ENCODE measurements around the gene RAET1G.
"Not testable (repeated sequence)": the region's sequence is repeated elsewhere in the genome, so short reads cannot be mapped to it uniquely, and the experiment has no call there.

Gene RAET1G

DNA sequence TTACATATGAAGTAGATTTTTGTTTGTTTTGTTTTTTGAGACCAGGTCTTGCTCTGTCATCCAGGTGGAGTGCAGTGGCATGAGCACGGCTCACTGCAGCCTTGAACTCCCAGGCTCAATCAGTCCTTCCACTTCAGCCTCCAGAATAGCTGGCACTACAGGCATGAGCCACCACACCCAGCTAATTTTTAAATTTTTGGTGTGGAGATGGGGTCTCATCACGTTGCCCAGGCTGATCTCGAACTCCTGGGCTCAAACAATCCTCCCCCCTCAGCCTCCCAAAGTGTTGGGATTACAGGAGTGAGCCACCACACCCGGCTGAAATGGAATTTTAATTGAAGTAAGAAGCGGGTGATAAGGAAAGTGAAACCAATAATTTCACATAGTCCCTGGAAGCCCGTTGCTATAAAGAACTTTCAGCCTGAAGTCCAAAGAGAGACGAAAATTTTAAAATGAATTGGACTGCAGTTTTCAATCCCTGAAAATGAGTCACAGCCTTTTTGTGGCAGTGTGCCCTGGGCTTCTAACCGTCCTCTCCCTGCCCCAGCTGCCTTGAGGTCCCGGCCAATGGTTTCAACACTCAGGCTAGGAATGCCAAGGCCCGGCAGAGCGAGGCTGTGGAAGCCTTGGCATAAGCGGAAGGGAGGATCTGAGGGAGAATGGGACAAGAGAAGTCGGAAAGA lies 25.8 kb downstream of the RAET1G start:
- TF ChIP-seq, protein P1, sequence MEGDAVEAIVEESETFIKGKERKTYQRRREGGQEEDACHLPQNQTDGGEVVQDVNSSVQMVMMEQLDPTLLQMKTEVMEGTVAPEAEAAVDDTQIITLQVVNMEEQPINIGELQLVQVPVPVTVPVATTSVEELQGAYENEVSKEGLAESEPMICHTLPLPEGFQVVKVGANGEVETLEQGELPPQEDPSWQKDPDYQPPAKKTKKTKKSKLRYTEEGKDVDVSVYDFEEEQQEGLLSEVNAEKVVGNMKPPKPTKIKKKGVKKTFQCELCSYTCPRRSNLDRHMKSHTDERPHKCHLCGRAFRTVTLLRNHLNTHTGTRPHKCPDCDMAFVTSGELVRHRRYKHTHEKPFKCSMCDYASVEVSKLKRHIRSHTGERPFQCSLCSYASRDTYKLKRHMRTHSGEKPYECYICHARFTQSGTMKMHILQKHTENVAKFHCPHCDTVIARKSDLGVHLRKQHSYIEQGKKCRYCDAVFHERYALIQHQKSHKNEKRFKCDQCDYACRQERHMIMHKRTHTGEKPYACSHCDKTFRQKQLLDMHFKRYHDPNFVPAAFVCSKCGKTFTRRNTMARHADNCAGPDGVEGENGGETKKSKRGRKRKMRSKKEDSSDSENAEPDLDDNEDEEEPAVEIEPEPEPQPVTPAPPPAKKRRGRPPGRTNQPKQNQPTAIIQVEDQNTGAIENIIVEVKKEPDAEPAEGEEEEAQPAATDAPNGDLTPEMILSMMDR (IDR thresholded peaks at IDR 0.05; ENCODE audit: low read depth, low read length): no peak
- peak; percentile 90 to 96 for DNase-seq (ENCODE audit: low read depth in 2 of 2)
- peak overlapping the region; percentile 22 to 29 for H3K4me3 ChIP-seq (replicated peaks in 1 of 2; ENCODE audit: low read depth in 2 of 2, low read length in 2 of 2)

DNA sequence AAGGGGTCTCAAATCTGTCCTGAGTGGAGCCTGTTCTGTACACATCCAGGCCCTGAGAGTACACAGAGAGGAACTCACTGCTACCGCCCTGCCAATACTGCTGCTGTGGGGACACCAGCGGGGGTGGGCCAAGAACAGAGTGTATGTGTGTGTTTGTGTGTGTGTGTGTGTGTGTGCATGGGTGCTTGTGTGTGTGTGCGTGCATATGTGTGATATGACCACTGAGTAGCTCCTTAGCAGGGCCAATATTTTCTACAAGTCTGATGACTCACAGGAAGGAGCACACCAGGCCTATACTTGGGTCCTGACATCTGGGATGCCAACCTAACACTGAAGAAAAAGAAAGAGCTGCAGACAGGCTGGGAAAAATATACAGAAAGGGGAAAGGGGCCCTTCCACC lies 26.4 kb downstream of the RAET1G start:
- H3K4me3 ChIP-seq (replicated peaks in 1 of 2; ENCODE audit: low read depth in 2 of 2, low read length in 2 of 2): no peak overlapping the region
- TF ChIP-seq, protein P1 (IDR thresholded peaks at IDR 0.05; ENCODE audit: low read depth, low read length): no peak
- DNase-seq (ENCODE audit: low read depth in 2 of 2): peak; percentile 40 to 55

DNA sequence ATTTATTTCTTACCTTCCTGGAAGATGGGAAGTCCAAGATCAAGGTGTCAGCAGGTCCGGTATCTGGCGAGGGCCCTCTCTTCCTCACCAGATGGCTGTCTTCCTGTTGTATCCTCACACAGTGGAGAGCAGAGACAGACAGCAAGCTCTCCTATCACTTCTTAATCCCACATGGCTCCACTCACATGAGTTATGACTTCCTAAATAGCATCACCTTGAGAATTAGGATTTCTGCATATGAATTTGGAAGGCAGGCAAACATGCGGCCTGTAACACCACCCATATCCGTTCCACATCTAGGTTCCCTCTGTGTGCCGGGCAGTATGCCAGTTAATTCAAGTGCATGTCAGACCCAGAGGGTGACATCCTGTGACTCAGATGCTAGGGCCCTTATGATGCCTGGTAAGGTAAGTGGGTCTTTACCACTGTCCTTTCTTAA lies 27.1 kb downstream of the RAET1G start:
- no peak overlapping the region for H3K4me3 ChIP-seq (replicated peaks in 1 of 2; ENCODE audit: low read depth in 2 of 2, low read length in 2 of 2)
- peak; percentile 52 to 82 for DNase-seq (ENCODE audit: low read depth in 2 of 2)
- TF ChIP-seq, protein P1 (IDR thresholded peaks at IDR 0.05; ENCODE audit: low read depth, low read length): no peak

DNA sequence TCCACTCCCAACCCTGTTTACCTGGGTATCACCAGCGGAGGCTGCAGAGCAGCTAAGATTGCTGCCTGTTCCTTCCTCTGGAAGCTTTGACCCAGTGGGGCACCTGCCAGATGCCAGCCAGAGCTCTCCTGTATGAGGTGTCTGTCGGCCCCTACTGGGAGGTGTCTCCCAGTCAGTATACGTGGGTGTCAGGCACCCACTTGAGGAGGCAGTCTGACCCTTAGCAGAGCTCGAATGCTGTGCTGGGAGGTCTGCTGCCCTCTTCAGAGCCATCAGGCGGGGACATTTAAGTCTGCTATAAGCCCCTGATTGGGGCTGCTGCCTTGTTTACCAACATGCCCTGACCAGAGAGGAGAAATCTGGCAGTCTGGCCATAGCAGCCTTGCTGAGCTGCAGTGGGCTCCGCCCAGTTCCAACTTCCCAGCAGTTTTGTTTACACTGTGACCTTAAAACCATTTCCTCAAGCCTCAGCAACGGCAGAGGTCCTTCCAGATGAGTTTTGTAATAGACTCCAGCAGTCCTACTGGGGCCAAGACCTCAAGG lies 27.8 kb downstream of the RAET1G start:
- no peak overlapping the region for H3K4me3 ChIP-seq (replicated peaks in 1 of 2; ENCODE audit: low read depth in 2 of 2, low read length in 2 of 2)
- TF ChIP-seq, protein P1 (IDR thresholded peaks at IDR 0.05; ENCODE audit: low read depth, low read length): no peak
- DNase-seq (ENCODE audit: low read depth in 2 of 2): peak; percentile 74 to 92

DNA sequence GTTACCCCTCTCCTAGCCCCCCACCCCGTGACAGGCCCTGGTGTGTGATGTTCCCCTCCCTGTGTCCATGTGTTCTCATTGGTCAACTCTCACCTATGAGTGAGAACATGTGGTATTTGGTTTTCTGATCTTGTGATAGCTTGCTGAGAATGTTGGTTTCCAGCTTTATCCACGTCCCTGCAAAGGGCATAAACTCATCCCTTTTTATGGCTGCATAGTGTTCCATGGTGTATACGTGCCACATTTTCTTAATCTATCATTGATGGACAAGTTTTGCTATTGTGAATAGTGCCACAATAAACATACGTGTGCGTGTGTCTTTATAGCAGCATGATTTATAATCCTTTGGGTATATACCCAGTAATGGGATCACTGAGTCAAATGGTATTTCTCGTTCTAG lies 31.1 kb downstream of the RAET1G start:
- DNase-seq (ENCODE audit: low read depth in 2 of 2); H3K4me3 ChIP-seq (replicated peaks in 1 of 2; ENCODE audit: low read depth in 2 of 2, low read length in 2 of 2): not testable (repeated sequence)

DNA sequence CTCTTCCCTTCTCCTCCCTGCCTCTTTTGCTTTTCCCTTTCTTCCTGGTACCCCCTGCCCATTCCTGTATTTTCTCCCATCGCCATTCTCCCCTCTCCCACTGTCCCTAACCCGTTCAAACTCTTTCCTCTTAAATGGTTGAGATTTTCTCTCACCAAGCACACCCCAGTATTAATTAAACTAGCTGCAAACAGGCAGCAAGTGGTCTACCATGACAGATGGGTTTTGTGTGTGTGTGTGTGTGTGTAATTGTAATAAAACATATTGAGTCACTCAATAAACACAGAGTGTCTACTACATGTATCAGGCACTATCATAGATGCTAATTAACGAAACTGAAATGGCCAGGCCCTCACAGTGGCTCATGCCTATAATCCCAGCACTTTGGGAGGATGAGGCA lies 31.7 kb downstream of the RAET1G start:
- TF ChIP-seq, protein P1 (IDR thresholded peaks at IDR 0.05; ENCODE audit: low read depth, low read length): no peak
- no peak overlapping the region for H3K4me3 ChIP-seq (replicated peaks in 1 of 2; ENCODE audit: low read depth in 2 of 2, low read length in 2 of 2)
- no peak for DNase-seq (ENCODE audit: low read depth in 2 of 2)

DNA sequence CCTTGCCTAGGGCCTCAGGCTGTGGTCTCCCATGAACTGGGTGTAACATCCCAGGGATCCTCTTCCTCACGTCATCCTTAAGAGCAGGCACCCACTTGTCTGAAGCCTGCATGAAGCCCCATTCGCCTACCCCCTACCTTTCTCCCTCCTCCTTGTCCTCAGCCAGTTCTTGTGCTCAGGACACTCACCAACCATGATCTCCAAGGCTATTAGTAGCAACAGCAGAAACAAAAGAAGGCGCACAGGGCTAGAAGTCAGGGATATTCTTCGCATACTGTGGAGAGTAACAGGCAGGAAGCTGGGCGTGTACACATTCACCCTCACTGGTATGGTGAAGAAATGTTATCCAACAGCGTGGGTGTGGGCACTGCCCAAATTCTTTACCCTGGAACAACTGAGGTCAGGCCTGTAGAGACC lies 32.3 kb downstream of the RAET1G start:
- no peak overlapping the region for H3K4me3 ChIP-seq (replicated peaks in 1 of 2; ENCODE audit: low read depth in 2 of 2, low read length in 2 of 2)
- TF ChIP-seq, protein P1 (IDR thresholded peaks at IDR 0.05; ENCODE audit: low read depth, low read length): no peak
- DNase-seq (ENCODE audit: low read depth in 2 of 2): peak; percentile 10 to 18

Data from cardiac fibroblast (primary cell).